ENCODE data around the gene TTN.
A peak's percentile ranks its signal among the peaks of the same experiment; 100 is the strongest.

Gene TTN

GRCh38 chr2:178819147-178819875 lies 12.1 kb upstream of the TTN start:
- Histone ChIP-seq H3K4me1 (ENCODE audit: control insufficient read depth, insufficient read depth, low read length, poor library complexity, severe bottlenecking) (peaks cover 4% of the 10 kb centered on the region), H3K27ac (ENCODE audit: low read depth, low read length, severe bottlenecking) (peak overlapping the region; percentile 16), H3K36me3 (ENCODE audit: control insufficient read depth, insufficient read depth, low read length) (no peaks in the 10 kb centered on the region), H3K4me3 (ENCODE audit: extremely low read depth, insufficient read depth, low read length, poor library complexity, severe bottlenecking) (no peak overlapping the region), H3K9me3 (ENCODE audit: control insufficient read depth, low read length) (no peaks in the 10 kb centered on the region)
- WGBS, 2 experiments (ENCODE audit: insufficient coverage in 2 of 2): 100% methylated on average over 1 of the region's 1 CpG; no CpG with 5 or more reads in 1 of the 2 experiments

GRCh38 chr2:178811901-178812300 lies 4.7 kb upstream of the TTN start:
- H3K36me3 ChIP-seq (ENCODE audit: control insufficient read depth, insufficient read depth, low read length): no peaks in the 10 kb centered on the region
- no peak overlapping the region for H3K27ac ChIP-seq (ENCODE audit: low read depth, low read length, severe bottlenecking)
- no peaks in the 10 kb centered on the region for H3K4me1 ChIP-seq (ENCODE audit: control insufficient read depth, insufficient read depth, low read length, poor library complexity, severe bottlenecking)
- WGBS, 2 experiments (ENCODE audit: insufficient coverage in 2 of 2): 100% methylated on average over 1 of the region's 2 CpGs
- H3K9me3 ChIP-seq (ENCODE audit: control insufficient read depth, low read length): no peaks in the 10 kb centered on the region
- H3K4me3 ChIP-seq (ENCODE audit: extremely low read depth, insufficient read depth, low read length, poor library complexity, severe bottlenecking): no peak overlapping the region

GRCh38 chr2:178811045-178811444 lies 3.8 kb upstream of the TTN start:
- WGBS, 2 experiments (ENCODE audit: insufficient coverage in 2 of 2): 67% methylated on average over 1 of the region's 2 CpGs; no CpG with 5 or more reads in 1 of the 2 experiments
- Histone ChIP-seq H3K36me3 (ENCODE audit: control insufficient read depth, insufficient read depth, low read length) (no peaks in the 10 kb centered on the region), H3K27ac (ENCODE audit: low read depth, low read length, severe bottlenecking) (no peak overlapping the region), H3K4me3 (ENCODE audit: extremely low read depth, insufficient read depth, low read length, poor library complexity, severe bottlenecking) (no peak overlapping the region), H3K4me1 (ENCODE audit: control insufficient read depth, insufficient read depth, low read length, poor library complexity, severe bottlenecking) (no peaks in the 10 kb centered on the region), H3K9me3 (ENCODE audit: control insufficient read depth, low read length) (no peaks in the 10 kb centered on the region)

GRCh38 chr2:178810422-178810821 lies 3.2 kb upstream of the TTN start:
- Histone ChIP-seq H3K9me3 (ENCODE audit: control insufficient read depth, low read length) (no peaks in the 10 kb centered on the region), H3K27ac (ENCODE audit: low read depth, low read length, severe bottlenecking) (no peak overlapping the region), H3K4me1 (ENCODE audit: control insufficient read depth, insufficient read depth, low read length, poor library complexity, severe bottlenecking) (no peaks in the 10 kb centered on the region), H3K36me3 (ENCODE audit: control insufficient read depth, insufficient read depth, low read length) (no peaks in the 10 kb centered on the region), H3K4me3 (ENCODE audit: extremely low read depth, insufficient read depth, low read length, poor library complexity, severe bottlenecking) (no peak overlapping the region)
- 75 to 85% methylated on average over 1 to 3 of the region's 5 CpGs for WGBS, 2 experiments (ENCODE audit: insufficient coverage in 2 of 2)

GRCh38 chr2:178806543-178806942 lies 680 bp downstream of the TTN start:
- Histone ChIP-seq H3K36me3 (ENCODE audit: control insufficient read depth, insufficient read depth, low read length) (no peaks in the 10 kb centered on the region), H3K27ac (ENCODE audit: low read depth, low read length, severe bottlenecking) (no peak overlapping the region), H3K4me3 (ENCODE audit: extremely low read depth, insufficient read depth, low read length, poor library complexity, severe bottlenecking) (no peak overlapping the region), H3K9me3 (ENCODE audit: control insufficient read depth, low read length) (no peaks in the 10 kb centered on the region), H3K4me1 (ENCODE audit: control insufficient read depth, insufficient read depth, low read length, poor library complexity, severe bottlenecking) (no peaks in the 10 kb centered on the region)
- 100% methylated on average over 1 of the region's 1 CpG for WGBS, 2 experiments (ENCODE audit: insufficient coverage in 2 of 2)

GRCh38 chr2:178805457-178805856 lies 1.8 kb downstream of the TTN start:
- H3K9me3 ChIP-seq (ENCODE audit: control insufficient read depth, low read length): no peaks in the 10 kb centered on the region
- no peaks in the 10 kb centered on the region for H3K36me3 ChIP-seq (ENCODE audit: control insufficient read depth, insufficient read depth, low read length)
- WGBS, 2 experiments (ENCODE audit: insufficient coverage in 2 of 2): no CpG with 5 or more reads among the region's 2 CpGs
- no peak overlapping the region for H3K4me3 ChIP-seq (ENCODE audit: extremely low read depth, insufficient read depth, low read length, poor library complexity, severe bottlenecking)
- H3K27ac ChIP-seq (ENCODE audit: low read depth, low read length, severe bottlenecking): no peak overlapping the region
- no peaks in the 10 kb centered on the region for H3K4me1 ChIP-seq (ENCODE audit: control insufficient read depth, insufficient read depth, low read length, poor library complexity, severe bottlenecking)

GRCh38 chr2:178804791-178805190 lies 2.4 kb downstream of the TTN start:
- Histone ChIP-seq H3K4me1 (ENCODE audit: control insufficient read depth, insufficient read depth, low read length, poor library complexity, severe bottlenecking) (no peaks in the 10 kb centered on the region), H3K9me3 (ENCODE audit: control insufficient read depth, low read length) (no peaks in the 10 kb centered on the region), H3K36me3 (ENCODE audit: control insufficient read depth, insufficient read depth, low read length) (no peaks in the 10 kb centered on the region), H3K27ac (ENCODE audit: low read depth, low read length, severe bottlenecking) (no peak overlapping the region), H3K4me3 (ENCODE audit: extremely low read depth, insufficient read depth, low read length, poor library complexity, severe bottlenecking) (no peak overlapping the region)
- WGBS, 2 experiments (ENCODE audit: insufficient coverage in 2 of 2): 40 to 70% methylated on average over 1 to 3 of the region's 3 CpGs

- WGBS, 2 experiments (ENCODE audit: insufficient coverage in 2 of 2): 84 to 96% methylated on average over 6 of the region's 7 CpGs
- Histone ChIP-seq H3K4me3 (ENCODE audit: extremely low read depth, insufficient read depth, low read length, poor library complexity, severe bottlenecking) (no peak overlapping the region), H3K36me3 (ENCODE audit: control insufficient read depth, insufficient read depth, low read length) (no peaks in the 10 kb centered on the region), H3K9me3 (ENCODE audit: control insufficient read depth, low read length) (no peaks in the 10 kb centered on the region), H3K27ac (ENCODE audit: low read depth, low read length, severe bottlenecking) (no peak overlapping the region), H3K4me1 (ENCODE audit: control insufficient read depth, insufficient read depth, low read length, poor library complexity, severe bottlenecking) (no peaks in the 10 kb centered on the region)
Observed at GRCh38 chr2:178800510-178800909, 6.7 kb downstream of the TTN start.

- Histone ChIP-seq H3K27ac (ENCODE audit: low read depth, low read length, severe bottlenecking) (no peak overlapping the region), H3K4me1 (ENCODE audit: control insufficient read depth, insufficient read depth, low read length, poor library complexity, severe bottlenecking) (no peaks in the 10 kb centered on the region), H3K36me3 (ENCODE audit: control insufficient read depth, insufficient read depth, low read length) (no peaks in the 10 kb centered on the region), H3K9me3 (ENCODE audit: control insufficient read depth, low read length) (no peaks in the 10 kb centered on the region), H3K4me3 (ENCODE audit: extremely low read depth, insufficient read depth, low read length, poor library complexity, severe bottlenecking) (no peak overlapping the region)
- WGBS, 2 experiments (ENCODE audit: insufficient coverage in 2 of 2): 94 to 97% methylated on average over 15 to 18 of the region's 19 CpGs
Observed at GRCh38 chr2:178799305-178799704, 7.9 kb downstream of the TTN start.

- Histone ChIP-seq H3K4me3 (ENCODE audit: extremely low read depth, insufficient read depth, low read length, poor library complexity, severe bottlenecking) (no peak overlapping the region), H3K36me3 (ENCODE audit: control insufficient read depth, insufficient read depth, low read length) (no peaks in the 10 kb centered on the region), H3K4me1 (ENCODE audit: control insufficient read depth, insufficient read depth, low read length, poor library complexity, severe bottlenecking) (no peaks in the 10 kb centered on the region), H3K9me3 (ENCODE audit: control insufficient read depth, low read length) (no peaks in the 10 kb centered on the region), H3K27ac (ENCODE audit: low read depth, low read length, severe bottlenecking) (no peak overlapping the region)
- no CpG with 5 or more reads among the region's 2 CpGs for WGBS, 2 experiments (ENCODE audit: insufficient coverage in 2 of 2)
Observed at GRCh38 chr2:178796079-178796677, 11.0 kb downstream of the TTN start.

GRCh38 chr2:178787934-178788333 lies 19.3 kb downstream of the TTN start:
- Histone ChIP-seq H3K36me3 (ENCODE audit: control insufficient read depth, insufficient read depth, low read length) (no peaks in the 10 kb centered on the region), H3K27ac (ENCODE audit: low read depth, low read length, severe bottlenecking) (no peak overlapping the region), H3K9me3 (ENCODE audit: control insufficient read depth, low read length) (no peaks in the 10 kb centered on the region), H3K4me1 (ENCODE audit: control insufficient read depth, insufficient read depth, low read length, poor library complexity, severe bottlenecking) (no peaks in the 10 kb centered on the region), H3K4me3 (ENCODE audit: extremely low read depth, insufficient read depth, low read length, poor library complexity, severe bottlenecking) (no peak overlapping the region)
- WGBS, 2 experiments (ENCODE audit: insufficient coverage in 2 of 2): no CpG with 5 or more reads among the region's 5 CpGs
